OCI-LY1 (cell line): ENCODE data around the gene TIMM8B.

Experiments used
- H2AFZ ChIP-seq: fragments of 200-600 bp; sonication (generic), shearing (Covaris generic); 2 replicates; pipeline ENCODE4 v1.6.0; 2014; ENCODE audit warnings: antibody characterized with exemption, mild to moderate bottlenecking, low read length
- H3F3A ChIP-seq: fragments of 200-600 bp; sonication (generic), shearing (Covaris generic); 2 replicates; pipeline ENCODE4 v1.6.0; 2014; ENCODE audit warnings: mild to moderate bottlenecking, antibody characterized with exemption, low read length, moderate library complexity; ENCODE audit not compliant: insufficient read depth
- H3K27ac ChIP-seq: fragments of 200-600 bp; sonication (generic); 2 replicates; pipeline ENCODE4 v1.5.1; 2014; ENCODE audit warnings: low read length, mixed run types, mild to moderate bottlenecking, low read depth; ENCODE audit not compliant: poor library complexity, severe bottlenecking
- H3K27me3 ChIP-seq: fragments of 200-600 bp; sonication (generic); 2 replicates; pipeline ENCODE4 v1.6.0; 2014; ENCODE audit warnings: antibody characterized with exemption, mild to moderate bottlenecking, low read length, moderate library complexity; ENCODE audit not compliant: insufficient read depth
- H3K36me3 ChIP-seq: fragments of 200-600 bp; sonication (generic); 2 replicates; pipeline ENCODE4 v1.6.1; 2014; ENCODE audit warnings: mild to moderate bottlenecking, antibody characterized with exemption, low read length, moderate library complexity, mixed read lengths; ENCODE audit not compliant: insufficient read depth
- H3K4me1 ChIP-seq: fragments of 200-600 bp; sonication (generic); 2 replicates; pipeline ENCODE4 v1.5.1; 2014; ENCODE audit warnings: mild to moderate bottlenecking, low read length, moderate library complexity; ENCODE audit not compliant: insufficient read depth, severe bottlenecking
- H3K4me2 ChIP-seq: fragments of 200-600 bp; sonication (generic), shearing (Covaris generic); 2 replicates; pipeline ENCODE4 v1.6.1; 2014; ENCODE audit warnings: low read length
- H3K4me3 ChIP-seq: fragments of 200-600 bp; sonication (generic); 2 replicates; pipeline ENCODE4 v1.5.1; 2014; ENCODE audit warnings: low read length, low read depth, mild to moderate bottlenecking, mixed read lengths; ENCODE audit not compliant: poor library complexity, severe bottlenecking
- H3K79me2 ChIP-seq: fragments of 200-600 bp; shearing (Covaris generic); 2 replicates; pipeline ENCODE4 v1.6.1; 2016; ENCODE audit warnings: mixed run types, low read length, mixed read lengths; ENCODE audit not compliant: insufficient read depth
- H3K9ac ChIP-seq: fragments of 200-600 bp; sonication (generic), shearing (Covaris generic); 2 replicates; pipeline ENCODE4 v1.6.1; 2014; ENCODE audit warnings: mild to moderate bottlenecking, low read length, mixed read lengths
- H3K9me2 ChIP-seq: fragments of 200-600 bp; sonication (generic), shearing (Covaris generic); 2 replicates; pipeline ENCODE4 v1.6.1; 2014; ENCODE audit warnings: low read depth, mild to moderate bottlenecking, low read length, mixed read lengths
- H3K9me3 ChIP-seq: fragments of 200-600 bp; shearing (Covaris generic); 2 replicates; pipeline ENCODE4 v1.6.1; 2014; ENCODE audit warnings: low read length, mixed read lengths
- H4K20me1 ChIP-seq: fragments of 200-600 bp; sonication (generic), shearing (Covaris generic); 2 replicates; pipeline ENCODE4 v1.6.0; 2016; ENCODE audit warnings: mild to moderate bottlenecking, low read length; ENCODE audit not compliant: insufficient read depth
- EZH2 ChIP-seq: fragments of 200-600 bp; sonication (generic), shearing (Covaris generic); IDR thresholded peaks from 2 replicates; pipeline ENCODE4 v1.8.0; 2017; ENCODE audit warnings: borderline replicate concordance, mixed run types, mild to moderate bottlenecking, antibody characterized with exemption, low read length, moderate library complexity, mixed read lengths
- TF ChIP-seq, protein P1 (sequence below): fragments of 200-600 bp; sonication (generic), shearing (Covaris generic); IDR thresholded peaks from 2 replicates; pipeline ENCODE4 v1.5.1; 2017; ENCODE audit warnings: mild to moderate bottlenecking, antibody characterized with exemption, low read length, moderate library complexity, mixed read lengths

TIMM8B gene

GRCh38 chr11:112062923-112063322 lies 23.6 kb downstream of the TIMM8B start:
- TF ChIP-seq, protein P1, sequence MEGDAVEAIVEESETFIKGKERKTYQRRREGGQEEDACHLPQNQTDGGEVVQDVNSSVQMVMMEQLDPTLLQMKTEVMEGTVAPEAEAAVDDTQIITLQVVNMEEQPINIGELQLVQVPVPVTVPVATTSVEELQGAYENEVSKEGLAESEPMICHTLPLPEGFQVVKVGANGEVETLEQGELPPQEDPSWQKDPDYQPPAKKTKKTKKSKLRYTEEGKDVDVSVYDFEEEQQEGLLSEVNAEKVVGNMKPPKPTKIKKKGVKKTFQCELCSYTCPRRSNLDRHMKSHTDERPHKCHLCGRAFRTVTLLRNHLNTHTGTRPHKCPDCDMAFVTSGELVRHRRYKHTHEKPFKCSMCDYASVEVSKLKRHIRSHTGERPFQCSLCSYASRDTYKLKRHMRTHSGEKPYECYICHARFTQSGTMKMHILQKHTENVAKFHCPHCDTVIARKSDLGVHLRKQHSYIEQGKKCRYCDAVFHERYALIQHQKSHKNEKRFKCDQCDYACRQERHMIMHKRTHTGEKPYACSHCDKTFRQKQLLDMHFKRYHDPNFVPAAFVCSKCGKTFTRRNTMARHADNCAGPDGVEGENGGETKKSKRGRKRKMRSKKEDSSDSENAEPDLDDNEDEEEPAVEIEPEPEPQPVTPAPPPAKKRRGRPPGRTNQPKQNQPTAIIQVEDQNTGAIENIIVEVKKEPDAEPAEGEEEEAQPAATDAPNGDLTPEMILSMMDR, result no peak
- no peak for TF ChIP-seq EZH2
- H3K27ac ChIP-seq, result no peak overlapping the region
- no peaks in the 10 kb centered on the region for H3K9me3 ChIP-seq
- H2AFZ ChIP-seq, result no peak overlapping the region
- H3K4me3 ChIP-seq, result no peak overlapping the region
- H4K20me1 ChIP-seq, result no peaks in the 10 kb centered on the region
- peaks cover 59% of the 10 kb centered on the region for H3K36me3 ChIP-seq
- H3K4me1 ChIP-seq, result no peaks in the 10 kb centered on the region
- H3K4me2 ChIP-seq, result no peak overlapping the region
- no peaks in the 10 kb centered on the region for H3F3A ChIP-seq
- H3K79me2 ChIP-seq, result no peaks in the 10 kb centered on the region
- H3K27me3 ChIP-seq, result no peaks in the 10 kb centered on the region
- no peak overlapping the region for H3K9ac ChIP-seq
- H3K9me2 ChIP-seq, result no peaks in the 10 kb centered on the region

DNA sequence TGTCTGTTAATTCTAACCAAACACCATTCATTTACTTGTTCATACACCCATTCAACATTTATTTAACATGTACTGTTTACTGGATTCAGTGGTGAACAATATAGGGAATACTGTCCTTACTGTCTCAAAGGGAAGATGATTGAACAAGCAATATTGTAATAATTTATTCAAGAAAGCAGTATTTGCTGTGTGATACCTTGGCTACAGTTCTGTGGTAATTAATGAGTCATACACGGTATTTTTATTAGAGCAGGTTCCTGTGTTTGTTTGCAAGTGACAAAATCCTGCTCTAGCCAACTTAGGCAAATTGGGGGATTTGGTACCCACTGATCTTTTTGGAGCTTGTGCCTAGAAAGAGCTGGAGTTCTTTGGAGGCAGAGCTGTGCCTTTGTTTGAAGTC lies 28.5 kb downstream of the TIMM8B start:
- TF ChIP-seq EZH2, result no peak
- TF ChIP-seq, protein P1, result no peak
- Histone ChIP-seq H3K4me1 (no peaks in the 10 kb centered on the region), H3K79me2 (no peaks in the 10 kb centered on the region), H4K20me1 (no peaks in the 10 kb centered on the region), H3K4me2 (no peak overlapping the region), H3K36me3 (peaks cover 84% of the 10 kb centered on the region), H3K27ac (no peak overlapping the region), H3K9me2 (no peaks in the 10 kb centered on the region), H3K9me3 (no peaks in the 10 kb centered on the region), H3K27me3 (no peaks in the 10 kb centered on the region), H3K4me3 (no peak overlapping the region), H3K9ac (no peak overlapping the region), H2AFZ (no peak overlapping the region), H3F3A (no peaks in the 10 kb centered on the region)

- peaks cover 84% of the 10 kb centered on the region for H3K36me3 ChIP-seq
- TF ChIP-seq EZH2, result no peak
- TF ChIP-seq, protein P1, result no peak
These were observed 29.4 kb downstream of the TIMM8B start for GRCh38 chr11:112057170-112057569.

More at GRCh38 chr11:112057170-112057569, 29.4 kb downstream of the TIMM8B start:
- Histone ChIP-seq H3K79me2 (no peaks in the 10 kb centered on the region), H3K4me1 (no peaks in the 10 kb centered on the region), H3K9ac (no peak overlapping the region), H3K4me2 (no peak overlapping the region), H3K9me2 (no peaks in the 10 kb centered on the region), H3K9me3 (no peaks in the 10 kb centered on the region), H3F3A (no peaks in the 10 kb centered on the region), H3K27me3 (no peaks in the 10 kb centered on the region), H2AFZ (no peak overlapping the region), H3K4me3 (no peak overlapping the region), H3K27ac (no peak overlapping the region), H4K20me1 (no peaks in the 10 kb centered on the region)
